CD4-positive, alpha-beta T cell treated with Interferon gamma for 1 hour (primary cell): Measurements from ENCODE around the gene FGB.
"Not testable (repeated sequence)": the region's sequence is repeated elsewhere in the genome, so short reads cannot be mapped to it uniquely, and the experiment has no call there.

Source experiments
- DNase-seq: peaks from one replicate; pipeline ENCODE4 v3.0.0-alpha.2; 2020

FGB gene

DNA sequence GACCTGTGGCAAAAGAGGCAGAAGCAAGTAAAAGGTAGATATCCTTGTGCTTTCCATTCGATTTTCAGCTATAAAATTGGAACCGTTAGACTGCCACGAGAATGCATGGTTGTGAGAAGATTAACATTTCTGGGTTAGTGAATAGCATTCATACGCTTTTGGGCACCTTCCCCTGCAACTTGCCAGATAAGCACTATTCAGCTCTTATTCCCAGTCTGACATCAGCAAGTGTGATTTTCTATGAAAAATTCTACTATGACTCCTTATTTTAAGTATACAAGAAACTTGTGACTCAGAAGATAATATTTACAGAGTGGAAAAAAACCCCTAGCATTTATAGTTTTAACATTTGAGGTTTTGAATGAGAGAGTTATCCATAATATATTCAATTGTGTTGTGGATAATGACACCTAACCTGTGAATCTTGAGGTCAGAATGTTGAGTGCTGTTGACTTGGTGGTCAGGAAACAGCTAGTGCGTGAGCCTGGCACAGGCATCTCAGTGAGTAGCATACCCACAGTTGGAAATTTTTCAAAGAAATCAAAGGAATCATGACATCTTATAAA, 3.9 kb downstream of the FGB start:
- no peak for DNase-seq

DNA sequence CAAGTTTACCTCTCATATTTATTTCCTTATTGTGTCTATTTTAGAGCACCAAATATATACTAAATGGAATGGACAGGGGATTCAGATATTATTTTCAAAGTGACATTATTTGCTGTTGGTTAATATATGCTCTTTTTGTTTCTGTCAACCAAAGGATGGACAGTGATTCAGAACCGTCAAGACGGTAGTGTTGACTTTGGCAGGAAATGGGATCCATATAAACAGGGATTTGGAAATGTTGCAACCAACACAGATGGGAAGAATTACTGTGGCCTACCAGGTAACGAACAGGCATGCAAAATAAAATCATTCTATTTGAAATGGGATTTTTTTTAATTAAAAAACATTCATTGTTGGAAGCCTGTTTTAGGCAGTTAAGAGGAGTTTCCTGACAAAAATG, 6.2 kb downstream of the FGB start:
- DNase-seq = no peak

DNA sequence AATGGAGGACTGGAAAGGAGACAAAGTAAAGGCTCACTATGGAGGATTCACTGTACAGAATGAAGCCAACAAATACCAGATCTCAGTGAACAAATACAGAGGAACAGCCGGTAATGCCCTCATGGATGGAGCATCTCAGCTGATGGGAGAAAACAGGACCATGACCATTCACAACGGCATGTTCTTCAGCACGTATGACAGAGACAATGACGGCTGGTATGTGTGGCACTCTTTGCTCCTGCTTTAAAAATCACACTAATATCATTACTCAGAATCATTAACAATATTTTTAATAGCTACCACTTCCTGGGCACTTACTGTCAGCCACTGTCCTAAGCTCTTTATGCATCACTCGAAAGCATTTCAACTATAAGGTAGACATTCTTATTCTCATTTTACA, 6.8 kb downstream of the FGB start:
- no peak for DNase-seq

- no peak for DNase-seq
These were observed 10.5 kb downstream of the FGB start for GRCh38 chr4:154573190-154573870.

DNA sequence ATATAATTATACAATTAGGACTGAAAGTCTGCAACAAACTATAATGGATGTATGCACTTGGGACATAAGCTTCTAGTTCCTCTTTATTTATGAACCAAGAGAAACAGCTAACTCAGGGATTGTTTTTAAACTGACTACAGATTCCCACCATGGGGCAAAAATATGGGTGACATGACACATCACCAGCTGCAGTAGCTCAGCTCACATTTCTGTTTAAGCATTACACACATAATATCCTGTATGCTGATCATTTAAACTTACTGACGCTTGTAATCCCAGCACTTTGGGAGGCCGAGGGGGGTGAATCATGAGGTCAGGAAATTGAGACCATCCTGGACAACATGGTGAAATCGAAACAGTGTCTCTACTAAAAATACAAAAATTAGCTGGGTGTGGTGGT, 11.5 kb downstream of the FGB start:
- no peak for DNase-seq

DNA sequence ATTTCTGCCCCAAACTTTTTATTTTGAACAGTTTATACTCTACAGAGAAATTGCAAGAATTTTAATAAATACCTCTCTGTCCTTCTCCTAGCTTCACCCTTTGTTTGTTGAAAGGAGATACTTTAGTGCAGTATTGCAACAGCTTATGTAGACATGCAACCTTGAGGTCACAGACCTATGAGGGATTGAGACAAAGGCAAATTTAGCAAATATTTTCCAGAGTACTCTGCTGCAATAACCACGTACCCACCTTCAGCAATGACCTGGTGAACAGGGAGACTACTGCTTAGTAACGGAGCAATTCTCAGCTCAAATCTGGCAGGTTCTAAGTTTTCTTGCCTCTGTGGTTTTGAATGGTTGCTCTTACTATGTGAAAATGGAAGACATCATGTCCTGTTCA, 14.5 kb downstream of the FGB start:
- DNase-seq = no peak

GRCh38 chr4:154578919-154579318, 16.1 kb downstream of the FGB start:
- no peak for DNase-seq

DNA sequence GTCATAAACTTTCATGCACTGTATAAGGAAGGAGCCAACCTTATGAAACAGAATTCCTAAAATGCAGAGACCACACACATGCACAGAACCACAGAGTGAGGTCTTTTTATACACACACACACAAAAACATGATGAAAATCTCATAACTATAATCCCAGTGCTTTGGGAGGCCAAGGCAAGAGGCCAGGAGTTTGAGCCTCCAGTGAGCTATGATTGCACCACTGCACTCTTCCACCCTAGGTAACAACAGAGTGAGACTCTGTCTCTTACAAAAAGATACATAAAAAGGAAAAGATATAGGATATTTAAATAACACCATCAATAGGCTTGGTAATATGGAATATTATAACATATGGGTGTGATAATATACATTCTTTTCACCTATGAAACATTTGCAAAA, 17.1 kb downstream of the FGB start:
- DNase-seq = no peak

GRCh38 chr4:154582723-154583122, 19.9 kb downstream of the FGB start:
- no peak for DNase-seq

GRCh38 chr4:154583230-154583629, 20.4 kb downstream of the FGB start:
- no peak for DNase-seq

GRCh38 chr4:154583677-154584076, 20.9 kb downstream of the FGB start:
- no peak for DNase-seq

GRCh38 chr4:154584259-154584658, 21.4 kb downstream of the FGB start:
- no peak for DNase-seq

- no peak for DNase-seq
These were observed 22.7 kb downstream of the FGB start for GRCh38 chr4:154585369-154586018.

DNA sequence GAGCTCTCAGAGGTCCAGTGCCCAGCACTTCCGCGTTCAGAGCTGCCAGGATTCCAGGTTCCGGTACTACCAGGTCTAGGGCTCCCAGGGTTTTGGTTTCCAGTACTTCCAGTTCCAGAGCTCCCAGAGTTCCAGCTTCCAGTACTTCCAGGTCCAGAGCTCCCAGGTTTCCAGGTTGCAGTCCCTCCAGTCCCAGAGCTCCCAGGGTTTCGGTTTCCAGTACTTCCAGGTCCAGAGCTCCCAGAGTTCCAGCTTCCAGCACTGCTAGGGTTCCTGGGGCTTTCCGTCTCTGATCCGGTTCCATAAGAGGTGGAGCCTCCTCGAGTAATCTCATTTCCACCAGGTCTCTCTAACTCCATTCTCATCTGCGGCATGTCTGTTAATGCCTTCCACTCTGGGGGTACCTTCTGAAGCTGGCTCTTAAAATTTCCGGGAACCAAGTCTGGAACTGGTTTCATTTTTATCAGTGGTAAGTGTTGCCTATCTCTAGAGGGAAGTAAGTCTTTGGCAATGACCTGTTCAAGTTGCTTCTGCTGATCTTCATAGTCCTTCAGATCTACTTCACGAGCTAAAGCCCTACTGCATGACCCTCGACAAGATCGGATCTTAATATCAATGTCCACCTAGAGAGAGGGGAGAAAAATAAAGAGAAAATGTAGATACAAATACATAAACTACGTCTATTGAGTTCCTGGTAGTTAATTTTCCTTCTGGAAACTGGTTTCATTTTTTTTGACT, 23.7 kb downstream of the FGB start:
- DNase-seq = no peak

GRCh38 chr4:154588198-154588597, 25.4 kb downstream of the FGB start:
- no peak for DNase-seq

DNA sequence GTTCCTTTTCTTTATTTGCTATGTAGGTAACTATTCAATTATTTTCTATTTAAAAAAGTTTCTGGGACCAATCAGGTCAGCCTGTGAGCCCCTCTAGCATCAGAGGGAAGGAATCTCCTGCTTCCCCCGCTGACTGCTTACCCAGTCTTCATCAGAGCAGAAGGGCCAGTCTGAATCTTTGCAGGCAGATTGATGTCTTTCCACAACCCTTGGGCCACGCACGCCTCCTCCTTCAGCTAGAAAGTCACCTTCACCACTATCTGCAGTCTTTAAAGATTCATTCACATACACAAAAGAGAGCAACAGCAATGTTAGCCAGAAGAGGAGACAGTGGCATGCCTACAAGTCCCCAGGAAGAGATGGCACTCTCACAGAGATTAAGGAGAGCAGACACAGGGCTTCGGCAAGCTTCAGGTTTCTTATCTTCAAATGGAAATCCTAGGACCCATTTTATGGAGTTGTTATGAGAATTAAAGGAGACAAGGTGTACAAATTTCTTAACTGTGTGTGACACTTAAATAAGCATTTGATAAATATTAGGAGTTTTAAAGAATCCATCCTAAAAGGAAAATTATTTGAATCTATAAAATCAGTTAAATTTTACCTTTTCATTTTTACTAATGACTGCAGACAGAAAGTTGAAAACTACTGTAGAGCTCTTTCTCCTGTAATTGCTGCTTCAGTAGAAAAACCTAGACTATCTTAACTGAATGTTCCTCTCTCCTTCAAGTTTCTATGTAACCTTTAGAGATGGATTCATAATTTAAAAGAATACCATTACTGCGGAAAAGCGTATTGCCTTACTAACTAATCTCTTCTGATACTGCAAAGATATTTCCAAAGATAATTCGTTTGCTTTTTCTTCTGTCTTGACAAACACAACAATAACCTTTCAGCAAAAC, 26.7 kb downstream of the FGB start:
- no peak for DNase-seq

DNA sequence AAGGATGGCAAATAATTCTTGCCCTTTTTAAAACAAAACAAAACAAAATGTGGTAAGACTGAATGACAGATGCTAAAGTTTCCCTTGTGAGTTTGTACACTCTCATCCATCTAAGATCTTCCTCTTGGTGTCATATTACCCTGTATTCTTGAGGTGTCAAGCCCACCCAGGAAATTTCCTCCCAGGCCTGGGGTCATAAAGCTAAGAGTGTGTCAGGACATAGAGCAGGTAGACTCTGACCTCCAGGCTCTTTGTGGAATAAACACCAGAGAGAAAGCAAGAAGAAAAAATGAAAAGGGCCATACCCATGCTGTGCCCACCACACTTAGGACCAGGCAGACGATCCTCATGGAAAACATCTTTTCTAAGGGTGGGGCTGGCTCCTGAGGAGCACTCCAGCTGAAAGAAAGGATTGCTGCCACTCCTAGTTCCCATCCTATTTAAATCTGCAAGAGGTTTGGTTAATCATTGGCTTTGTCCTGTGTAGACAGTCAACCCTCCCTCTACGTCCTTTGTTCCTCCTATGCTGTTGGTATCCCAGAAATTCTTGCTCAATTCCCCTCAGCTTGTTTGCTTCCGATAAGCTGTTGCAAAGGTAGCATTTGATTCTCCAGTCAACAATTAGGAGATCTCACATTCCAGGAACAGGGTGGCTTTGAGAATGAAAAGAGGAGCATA, 27.7 kb downstream of the FGB start, which contains the start of gene FGA:
TSS of gene FGA (minus strand) at position 414 of the 678 bp plus-strand sequence. CDS start at position 359, 55 bp downstream.
- no peak for DNase-seq

GRCh38 chr4:154591890-154592289, 29.1 kb downstream of the FGB start:
- no peak for DNase-seq

DNA sequence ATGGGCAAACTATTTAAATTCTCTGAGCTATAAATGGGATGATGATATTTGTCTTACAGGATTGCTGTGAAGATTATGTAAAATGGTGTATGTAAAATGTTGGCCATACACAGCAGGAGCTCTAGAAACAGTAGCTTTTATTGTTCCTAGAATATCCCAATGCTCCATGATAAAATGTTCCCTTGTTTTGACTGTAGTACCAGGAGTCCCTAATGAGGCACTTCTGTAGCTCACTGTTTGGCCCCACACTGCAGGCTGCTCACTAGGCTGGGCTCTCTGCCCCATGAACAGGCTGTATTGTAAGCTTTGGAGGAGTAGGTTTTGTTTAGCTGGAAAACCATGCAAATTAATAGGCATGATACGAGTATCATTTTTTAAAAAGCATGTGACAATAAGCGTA, 31.1 kb downstream of the FGB start:
- no peak for DNase-seq

GRCh38 chr4:154594343-154594742, 31.5 kb downstream of the FGB start:
- not testable (repeated sequence) for DNase-seq

DNA sequence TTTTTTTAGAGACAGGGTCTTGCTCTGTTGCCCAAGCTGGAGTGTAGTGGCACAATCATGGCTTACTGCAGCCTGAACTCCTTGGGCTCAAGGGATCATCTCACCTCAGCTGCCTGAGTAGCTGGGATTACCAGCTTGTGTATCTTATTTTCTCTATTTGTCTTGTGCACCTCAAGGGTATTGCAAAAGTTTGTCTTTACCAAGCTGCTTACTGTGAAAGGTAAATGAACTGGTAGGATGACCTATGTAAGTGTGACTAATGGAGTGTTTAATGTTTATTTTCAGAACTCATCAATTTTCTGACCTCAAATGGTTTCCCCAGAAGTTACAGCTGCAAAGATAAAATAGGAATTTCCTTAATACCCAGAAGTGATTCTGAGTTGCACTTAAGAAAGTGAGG, 33.0 kb downstream of the FGB start:
- no peak for DNase-seq

- not testable (repeated sequence) for DNase-seq
These were observed 34.5 kb downstream of the FGB start for GRCh38 chr4:154597281-154597680.
